MM.1S (cell line): Measurements from ENCODE around the gene HIVEP2.

Experiments used
- DNase-seq: peaks from one replicate; pipeline ENCODE4 v3.0.0-alpha.2; 2015
- H2AFZ ChIP-seq: fragments of 300-600 bp; sonication (generic); 2 replicates; pipeline ENCODE4 v1.6.0; 2016; ENCODE audit warnings: antibody characterized with exemption, low read length
- H3F3A ChIP-seq: fragments of 300-600 bp; sonication (generic); 2 replicates; pipeline ENCODE4 v1.6.1; 2016; ENCODE audit warnings: mild to moderate bottlenecking, antibody characterized with exemption, low read length, moderate library complexity, mixed read lengths; ENCODE audit not compliant: insufficient read depth
- H3K27ac ChIP-seq: fragments of 300-600 bp; sonication (generic); 2 replicates; pipeline ENCODE4 v1.5.1; 2016; ENCODE audit warnings: mild to moderate bottlenecking, low read length
- H3K27me3 ChIP-seq: fragments of 300-600 bp; sonication (generic); replicated peaks from 2 replicates; pipeline ENCODE4 v1.6.0; 2016; ENCODE audit warnings: low read length; ENCODE audit not compliant: insufficient read depth
- H3K36me3 ChIP-seq: fragments of 300-600 bp; sonication (generic); replicated peaks from 2 replicates; pipeline ENCODE4 v1.6.1; 2016; ENCODE audit warnings: mild to moderate bottlenecking, low read length, mixed read lengths; ENCODE audit not compliant: insufficient read depth
- H3K4me1 ChIP-seq: fragments of 300-600 bp; sonication (generic); 2 replicates; pipeline ENCODE4 v1.6.1; 2016; ENCODE audit warnings: low read length, mixed read lengths
- H3K4me2 ChIP-seq: fragments of 300-600 bp; sonication (generic); 2 replicates; pipeline ENCODE4 v1.6.0; 2016; ENCODE audit warnings: low read depth, low read length
- H3K4me3 ChIP-seq: fragments of 300-600 bp; sonication (generic); 2 replicates; pipeline ENCODE4 v1.5.1; 2016; ENCODE audit warnings: low read length, mixed read lengths
- H3K79me2 ChIP-seq: fragments of 300-600 bp; sonication (generic); 2 replicates; pipeline ENCODE4 v1.6.1; 2016; ENCODE audit warnings: mixed run types, low read length, mixed read lengths
- H3K9ac ChIP-seq: fragments of 300-600 bp; sonication (generic); 2 replicates; pipeline ENCODE4 v1.6.1; 2016; ENCODE audit warnings: low read length, mixed read lengths
- H3K9me2 ChIP-seq: fragments of 300-600 bp; sonication (generic); replicated peaks from 2 replicates; pipeline ENCODE4 v1.6.1; 2016; ENCODE audit warnings: mild to moderate bottlenecking, low read length, mixed read lengths; ENCODE audit not compliant: insufficient read depth
- H3K9me3 ChIP-seq: fragments of 300-600 bp; sonication (generic); replicated peaks from 2 replicates; pipeline ENCODE4 v1.6.1; 2016; ENCODE audit warnings: mild to moderate bottlenecking, low read length, mixed read lengths; ENCODE audit not compliant: insufficient read depth
- H4K20me1 ChIP-seq: fragments of 300-600 bp; sonication (generic); 2 replicates; pipeline ENCODE4 v1.6.1; 2016; ENCODE audit warnings: mild to moderate bottlenecking, low read length, moderate library complexity, mixed read lengths; ENCODE audit not compliant: insufficient read depth
- EZH2 ChIP-seq: fragments of 300-600 bp; sonication (generic); optimal IDR thresholded peaks from 2 replicates; pipeline ENCODE3; 2017; ENCODE audit warnings: low read depth, mild to moderate bottlenecking, antibody characterized with exemption, low read length, mixed read lengths
- EZH2phosphoT487 ChIP-seq: fragments of 300-600 bp; sonication (generic); IDR thresholded peaks from 2 replicates; pipeline ENCODE4 v1.6.1; 2018; ENCODE audit warnings: antibody characterized with exemption, low read length
- TF ChIP-seq, protein P1 (sequence below): fragments of 300-600 bp; sonication (generic); IDR thresholded peaks from 2 replicates; pipeline ENCODE4 v1.5.1; 2016; ENCODE audit warnings: antibody characterized with exemption, low read length, mixed read lengths

Gene HIVEP2

DNA sequence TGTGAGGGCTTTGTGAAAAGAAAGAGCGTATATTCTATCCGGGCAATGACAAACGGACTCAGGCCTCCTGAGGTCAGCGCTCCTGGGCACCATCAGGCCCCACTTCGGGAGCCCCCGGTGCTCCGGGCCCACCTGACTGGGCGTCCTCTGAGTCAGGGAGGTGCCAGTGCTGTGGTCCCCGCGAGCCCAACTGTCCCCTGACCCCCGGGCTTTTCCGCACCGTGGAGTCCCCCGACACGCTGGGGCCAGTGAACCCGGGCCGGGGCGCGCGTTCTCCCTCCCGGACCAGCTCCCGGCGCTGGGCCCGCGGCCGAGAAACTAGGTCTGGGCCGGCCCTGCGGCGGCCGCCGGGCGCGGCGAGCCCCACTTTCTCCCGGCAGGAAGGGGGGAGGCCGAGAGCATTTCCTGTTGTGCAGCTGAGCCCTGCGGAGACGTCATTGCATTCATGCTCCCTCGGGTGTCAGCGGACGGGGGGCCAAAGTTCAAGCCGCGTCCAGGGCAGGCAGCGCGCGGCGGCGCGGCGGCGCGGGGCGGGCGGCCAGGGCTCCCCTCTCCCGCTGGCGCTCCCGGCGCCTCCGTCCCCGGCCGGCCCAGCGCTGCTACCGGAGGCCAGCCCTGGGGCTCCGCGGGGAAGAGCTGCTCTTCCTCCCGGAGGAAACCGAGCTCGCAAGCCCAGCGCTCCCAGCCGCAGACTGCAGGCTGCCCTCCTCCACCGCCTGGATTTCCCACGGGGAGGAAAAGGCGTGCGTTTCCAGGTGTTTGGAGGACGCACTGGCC, 18.3 kb downstream of the HIVEP2 start:
- DNase-seq = peak; percentile 23
- TF ChIP-seq EZH2 = no peak
- TF ChIP-seq EZH2phosphoT487 = no peak
- TF ChIP-seq, protein P1, sequence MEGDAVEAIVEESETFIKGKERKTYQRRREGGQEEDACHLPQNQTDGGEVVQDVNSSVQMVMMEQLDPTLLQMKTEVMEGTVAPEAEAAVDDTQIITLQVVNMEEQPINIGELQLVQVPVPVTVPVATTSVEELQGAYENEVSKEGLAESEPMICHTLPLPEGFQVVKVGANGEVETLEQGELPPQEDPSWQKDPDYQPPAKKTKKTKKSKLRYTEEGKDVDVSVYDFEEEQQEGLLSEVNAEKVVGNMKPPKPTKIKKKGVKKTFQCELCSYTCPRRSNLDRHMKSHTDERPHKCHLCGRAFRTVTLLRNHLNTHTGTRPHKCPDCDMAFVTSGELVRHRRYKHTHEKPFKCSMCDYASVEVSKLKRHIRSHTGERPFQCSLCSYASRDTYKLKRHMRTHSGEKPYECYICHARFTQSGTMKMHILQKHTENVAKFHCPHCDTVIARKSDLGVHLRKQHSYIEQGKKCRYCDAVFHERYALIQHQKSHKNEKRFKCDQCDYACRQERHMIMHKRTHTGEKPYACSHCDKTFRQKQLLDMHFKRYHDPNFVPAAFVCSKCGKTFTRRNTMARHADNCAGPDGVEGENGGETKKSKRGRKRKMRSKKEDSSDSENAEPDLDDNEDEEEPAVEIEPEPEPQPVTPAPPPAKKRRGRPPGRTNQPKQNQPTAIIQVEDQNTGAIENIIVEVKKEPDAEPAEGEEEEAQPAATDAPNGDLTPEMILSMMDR = no peak
- H3K27me3 ChIP-seq = no peaks in the 10 kb centered on the region
- H3K79me2 ChIP-seq = no peaks in the 10 kb centered on the region
- no peaks in the 10 kb centered on the region for H3K36me3 ChIP-seq
- no peak overlapping the region for H3K27ac ChIP-seq
- no peaks in the 10 kb centered on the region for H3K9me2 ChIP-seq
- H2AFZ ChIP-seq = 0 out of 2 replicates have a peak overlapping the region, but pooled peaks have one; percentile 15
- peak overlapping the region; percentile 41; the same call in 1 of the 2 replicates for H3K9ac ChIP-seq
- H4K20me1 ChIP-seq = no peaks in the 10 kb centered on the region
- H3F3A ChIP-seq = no peaks in the 10 kb centered on the region
- no peaks in the 10 kb centered on the region for H3K9me3 ChIP-seq
- peak overlapping the region; percentile 60 for H3K4me3 ChIP-seq
- peak overlapping the region; percentile 73 for H3K4me2 ChIP-seq
- H3K4me1 ChIP-seq = no peaks in the 10 kb centered on the region

DNA sequence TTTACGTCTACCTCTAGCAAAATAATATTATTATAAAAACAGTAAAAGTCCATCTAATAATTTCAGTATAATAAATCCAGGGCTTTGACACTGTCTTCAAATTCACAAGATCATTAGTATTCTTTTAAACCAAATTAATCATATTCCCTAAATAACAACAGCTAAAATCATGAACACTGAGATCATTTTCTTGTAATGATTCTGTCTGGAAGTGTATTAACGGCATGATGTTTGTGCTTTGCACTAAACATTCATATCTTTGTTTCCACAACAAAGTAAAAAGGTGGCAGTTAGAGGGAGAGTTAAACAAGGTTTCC, 18.8 kb downstream of the HIVEP2 start:
- H3K4me1 ChIP-seq = no peaks in the 10 kb centered on the region
- H3K4me2 ChIP-seq = no peak overlapping the region; the same call in 1 of the 2 replicates
- 0 out of 2 replicates have a peak overlapping the region, but pooled peaks have one; percentile 60 for H3K4me3 ChIP-seq
- no peak overlapping the region for H3K27ac ChIP-seq
- DNase-seq = no peak
- H3K9me3 ChIP-seq = no peaks in the 10 kb centered on the region
- no peaks in the 10 kb centered on the region for H3K36me3 ChIP-seq
- H3K79me2 ChIP-seq = no peaks in the 10 kb centered on the region
- no peaks in the 10 kb centered on the region for H4K20me1 ChIP-seq
- no peak overlapping the region for H2AFZ ChIP-seq
- H3K9me2 ChIP-seq = no peaks in the 10 kb centered on the region
- no peak overlapping the region for H3K9ac ChIP-seq
- no peak for TF ChIP-seq EZH2phosphoT487
- no peak for TF ChIP-seq EZH2
- TF ChIP-seq, protein P1 = no peak
- no peaks in the 10 kb centered on the region for H3K27me3 ChIP-seq
- H3F3A ChIP-seq = no peaks in the 10 kb centered on the region

DNA sequence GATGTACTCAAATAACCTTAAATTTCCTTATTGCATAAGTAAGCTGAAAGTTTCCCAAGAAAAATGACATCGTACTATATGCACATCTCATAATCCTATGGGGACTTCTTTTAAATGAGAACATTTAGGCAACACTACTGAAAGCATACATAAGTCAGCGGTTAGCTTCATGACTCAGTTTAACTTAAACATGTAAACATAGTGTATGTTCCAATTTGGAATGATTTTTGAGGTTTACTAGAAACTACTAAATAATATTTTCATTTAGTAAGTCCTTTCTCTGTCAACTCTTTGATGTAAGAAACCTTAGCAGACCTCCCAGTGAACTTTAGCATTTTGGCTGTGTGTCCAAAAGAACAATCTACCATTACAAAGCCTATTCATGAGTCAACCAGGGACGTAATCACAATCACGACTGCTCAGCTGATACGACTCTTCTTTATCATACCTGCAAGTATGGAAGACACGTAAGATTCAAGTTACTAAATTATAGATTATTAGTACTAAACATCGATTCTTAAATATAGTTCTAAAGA, 19.3 kb downstream of the HIVEP2 start:
- Histone ChIP-seq H3K9me3 (no peaks in the 10 kb centered on the region), H3K4me3 (no peak overlapping the region), H3K9ac (no peak overlapping the region), H2AFZ (no peak overlapping the region), H3K4me1 (no peaks in the 10 kb centered on the region), H3F3A (no peaks in the 10 kb centered on the region), H3K9me2 (no peaks in the 10 kb centered on the region), H4K20me1 (no peaks in the 10 kb centered on the region), H3K27ac (no peak overlapping the region), H3K79me2 (no peaks in the 10 kb centered on the region), H3K36me3 (no peaks in the 10 kb centered on the region), H3K4me2 (no peak overlapping the region), H3K27me3 (no peaks in the 10 kb centered on the region)
- TF ChIP-seq, protein P1 = no peak
- no peak for TF ChIP-seq EZH2
- no peak for TF ChIP-seq EZH2phosphoT487
- no peak for DNase-seq
